SK-N-MC (cell line): ENCODE measurements around the gene COL27A1.

Experiments
- DNase-seq: peaks from one replicate; pipeline ENCODE4 v3.0.0-alpha.2; 2011; ENCODE audit warnings: low read depth, low spot score
- H3K27ac ChIP-seq: fragments of 200-600 bp; sonication (generic); 2 replicates; pipeline ENCODE4 v1.5.1; 2016; ENCODE audit warnings: mixed run types
- H3K36me3 ChIP-seq: fragments of 200-600 bp; sonication (generic); 2 replicates; pipeline ENCODE4 v1.6.1; 2017; ENCODE audit warnings: antibody characterized with exemption, low read length, mixed read lengths; ENCODE audit not compliant: insufficient read depth
- H3K4me3 ChIP-seq: fragments of 200-600 bp; sonication (generic); 2 replicates; pipeline ENCODE4 v1.5.1; 2016
- H3K9ac ChIP-seq: fragments of 200-600 bp; sonication (generic); 2 replicates; pipeline ENCODE4 v1.8.0; 2017; ENCODE audit warnings: mixed run types, mixed read lengths; ENCODE audit not compliant: insufficient read length
- H3K9me3 ChIP-seq: fragments of 200-600 bp; sonication (generic); 2 replicates; pipeline ENCODE4 v1.6.1; 2017; ENCODE audit warnings: low read depth, mild to moderate bottlenecking, antibody characterized with exemption, low read length, moderate library complexity, mixed read lengths
- EZH2 ChIP-seq: fragments of 200-600 bp; sonication (generic); IDR thresholded peaks from one replicate; pipeline ENCODE4 v1.6.1; 2017; ENCODE audit warnings: antibody characterized with exemption
- FOXP2 ChIP-seq: optimal IDR thresholded peaks from 2 replicates; pipeline ENCODE3; 2011; ENCODE audit warnings: mild to moderate bottlenecking, moderate library complexity; ENCODE audit not compliant: insufficient read depth; ENCODE audit errors: extremely low read length, control extremely low read depth
- POLR2AphosphoS5 ChIP-seq: IDR thresholded peaks from 2 replicates; pipeline ENCODE4 v1.6.1; 2012; ENCODE audit warnings: mild to moderate bottlenecking, low read depth, low read length, borderline replicate concordance

The COL27A1 gene

GRCh38 chr9:114235033-114235661 is 79.8 kb downstream of the COL27A1 start:
- TF ChIP-seq FOXP2 (no peak), POLR2AphosphoS5 (no peak), EZH2 (no peak)
- Histone ChIP-seq H3K36me3 (no peaks in the 10 kb centered on the region), H3K27ac (no peak overlapping the region), H3K9me3 (no peaks in the 10 kb centered on the region), H3K9ac (no peak overlapping the region), H3K4me3 (no peak overlapping the region)
- DNase-seq: no peak

- no peak for DNase-seq
- Histone ChIP-seq H3K4me3 (no peak overlapping the region), H3K9ac (no peak overlapping the region), H3K27ac (no peak overlapping the region), H3K36me3 (no peaks in the 10 kb centered on the region), H3K9me3 (no peaks in the 10 kb centered on the region)
- TF ChIP-seq EZH2: no peak
- no peak for TF ChIP-seq FOXP2
- no peak for TF ChIP-seq POLR2AphosphoS5
Measured at GRCh38 chr9:114236391-114237138, 81.2 kb downstream of the COL27A1 start.

- Histone ChIP-seq H3K9me3 (no peaks in the 10 kb centered on the region), H3K4me3 (no peak overlapping the region), H3K9ac (no peak overlapping the region), H3K27ac (no peak overlapping the region), H3K36me3 (no peaks in the 10 kb centered on the region)
- TF ChIP-seq EZH2 (no peak), POLR2AphosphoS5 (no peak), FOXP2 (no peak)
- no peak for DNase-seq
Measured at GRCh38 chr9:114237247-114237646, 81.9 kb downstream of the COL27A1 start.

DNA sequence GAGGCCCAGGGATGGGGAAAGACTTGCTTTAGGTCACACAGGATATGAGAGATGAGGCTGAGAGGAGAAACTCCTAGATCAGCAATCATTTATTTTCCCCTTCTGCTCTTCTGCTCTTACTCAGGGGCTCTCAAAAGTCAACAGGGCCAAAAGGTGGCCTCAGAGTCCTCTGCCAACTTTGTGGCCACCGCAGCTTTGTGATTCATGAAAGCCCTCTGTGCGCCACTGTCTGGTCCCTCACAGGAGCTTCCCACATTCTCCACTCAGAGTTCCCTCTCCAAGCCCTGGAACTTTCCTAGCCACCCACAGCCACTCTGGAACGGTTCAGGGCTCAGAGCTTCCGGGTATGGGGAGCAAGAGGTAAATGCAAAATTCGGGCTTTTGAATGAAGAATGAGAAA is 82.4 kb downstream of the COL27A1 start:
- H3K9me3 ChIP-seq: no peaks in the 10 kb centered on the region
- H3K9ac ChIP-seq: no peak overlapping the region
- no peak overlapping the region for H3K27ac ChIP-seq
- no peak for TF ChIP-seq EZH2
- no peak for TF ChIP-seq POLR2AphosphoS5
- no peak for TF ChIP-seq FOXP2
- no peak overlapping the region for H3K4me3 ChIP-seq
- no peaks in the 10 kb centered on the region for H3K36me3 ChIP-seq
- no peak for DNase-seq

GRCh38 chr9:114238472-114238871 is 83.1 kb downstream of the COL27A1 start:
- H3K9ac ChIP-seq: no peak overlapping the region
- H3K27ac ChIP-seq: no peak overlapping the region
- no peak overlapping the region for H3K4me3 ChIP-seq
- H3K9me3 ChIP-seq: no peaks in the 10 kb centered on the region
- TF ChIP-seq POLR2AphosphoS5 (no peak), FOXP2 (no peak), EZH2 (no peak)
- DNase-seq: no peak
- H3K36me3 ChIP-seq: no peaks in the 10 kb centered on the region

DNA sequence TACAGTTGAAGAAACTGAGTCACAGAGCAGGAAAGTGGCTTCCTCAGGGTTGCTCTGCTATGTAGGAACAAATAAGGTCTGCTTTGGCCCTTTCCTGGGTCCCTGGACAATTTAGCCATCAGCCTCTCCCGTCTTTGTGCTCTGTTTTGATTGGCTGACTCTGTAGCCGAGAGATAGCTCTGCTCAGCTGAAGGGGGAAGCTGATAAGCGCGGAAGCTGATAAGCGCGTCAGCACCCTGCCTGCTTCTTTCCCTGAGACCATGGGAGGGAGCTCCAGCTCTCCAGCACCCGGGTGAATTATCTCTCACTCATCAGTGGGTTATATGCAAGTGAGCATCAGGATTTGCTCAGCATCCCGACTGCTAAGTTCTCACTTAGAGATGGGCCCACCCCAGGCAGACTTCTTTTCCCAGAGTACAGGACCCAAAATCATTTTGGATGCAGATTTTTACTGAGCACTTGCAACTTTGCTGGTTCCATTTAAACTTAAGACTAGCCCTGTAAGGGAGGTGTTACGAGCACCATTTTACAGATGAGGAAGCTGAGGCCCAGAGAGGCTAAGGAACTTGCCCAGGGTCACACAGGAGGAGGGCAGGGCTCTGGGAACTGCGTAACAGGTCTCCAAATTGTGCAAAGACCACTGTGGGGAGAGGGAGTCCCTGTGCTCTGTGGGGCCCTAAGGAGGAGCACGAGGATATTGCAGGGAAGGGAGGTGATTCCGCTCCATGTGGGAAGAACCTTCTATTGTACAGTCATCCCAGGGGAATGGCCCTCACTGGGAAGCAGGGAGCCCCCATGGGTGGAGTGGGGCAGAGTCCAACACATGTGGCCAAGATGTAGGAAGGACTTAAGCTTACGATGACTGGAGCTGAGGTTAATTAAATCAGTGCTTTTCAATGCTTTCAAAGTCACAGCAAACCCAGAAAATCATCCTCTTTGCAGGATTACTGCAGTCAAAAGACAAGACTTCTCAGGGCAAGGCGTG is 83.8 kb downstream of the COL27A1 start:
- Histone ChIP-seq H3K4me3 (no peak overlapping the region), H3K36me3 (no peaks in the 10 kb centered on the region), H3K9me3 (no peaks in the 10 kb centered on the region), H3K9ac (no peak overlapping the region), H3K27ac (no peak overlapping the region)
- no peak for DNase-seq
- TF ChIP-seq FOXP2: no peak
- no peak for TF ChIP-seq POLR2AphosphoS5
- no peak for TF ChIP-seq EZH2

- no peak overlapping the region for H3K4me3 ChIP-seq
- no peak for DNase-seq
- H3K36me3 ChIP-seq: no peaks in the 10 kb centered on the region
- H3K9ac ChIP-seq: no peak overlapping the region
- H3K27ac ChIP-seq: no peak overlapping the region
- no peaks in the 10 kb centered on the region for H3K9me3 ChIP-seq
- TF ChIP-seq FOXP2: no peak
- TF ChIP-seq POLR2AphosphoS5: no peak
- no peak for TF ChIP-seq EZH2
Measured at GRCh38 chr9:114240216-114240615, 84.9 kb downstream of the COL27A1 start.

- no peak overlapping the region for H3K4me3 ChIP-seq
- TF ChIP-seq POLR2AphosphoS5 (no peak), FOXP2 (no peak), EZH2 (no peak)
- DNase-seq: no peak
- no peak overlapping the region for H3K27ac ChIP-seq
- H3K9me3 ChIP-seq: no peaks in the 10 kb centered on the region
- no peak overlapping the region for H3K9ac ChIP-seq
- H3K36me3 ChIP-seq: no peaks in the 10 kb centered on the region
Measured at GRCh38 chr9:114240647-114241558, 85.6 kb downstream of the COL27A1 start.
